Fibroblast of mammary gland (primary cell): ENCODE results near the gene GGPS1.
"Not testable (repeated sequence)": the region's sequence is repeated elsewhere in the genome, so short reads cannot be mapped to it uniquely, and the experiment has no call there.

ENCODE experiments used
- DNase-seq: peaks from one replicate; pipeline ENCODE4 v3.0.0-alpha.2; 2010; ENCODE audit warnings: low read depth
- H3K4me3 ChIP-seq: 2 replicates; pipeline ENCODE4 v1.5.1; 2011; ENCODE audit warnings: low read depth, mild to moderate bottlenecking, low read length, moderate library complexity; ENCODE audit not compliant: control insufficient read depth
- TF ChIP-seq, protein P1 (sequence below): conservative IDR thresholded peaks from 2 replicates; pipeline ENCODE4 v1.5.1; 2011; ENCODE audit warnings: low read depth, low read length, inconsistent platforms; ENCODE audit not compliant: control insufficient read depth, insufficient read depth

Gene GGPS1

DNA sequence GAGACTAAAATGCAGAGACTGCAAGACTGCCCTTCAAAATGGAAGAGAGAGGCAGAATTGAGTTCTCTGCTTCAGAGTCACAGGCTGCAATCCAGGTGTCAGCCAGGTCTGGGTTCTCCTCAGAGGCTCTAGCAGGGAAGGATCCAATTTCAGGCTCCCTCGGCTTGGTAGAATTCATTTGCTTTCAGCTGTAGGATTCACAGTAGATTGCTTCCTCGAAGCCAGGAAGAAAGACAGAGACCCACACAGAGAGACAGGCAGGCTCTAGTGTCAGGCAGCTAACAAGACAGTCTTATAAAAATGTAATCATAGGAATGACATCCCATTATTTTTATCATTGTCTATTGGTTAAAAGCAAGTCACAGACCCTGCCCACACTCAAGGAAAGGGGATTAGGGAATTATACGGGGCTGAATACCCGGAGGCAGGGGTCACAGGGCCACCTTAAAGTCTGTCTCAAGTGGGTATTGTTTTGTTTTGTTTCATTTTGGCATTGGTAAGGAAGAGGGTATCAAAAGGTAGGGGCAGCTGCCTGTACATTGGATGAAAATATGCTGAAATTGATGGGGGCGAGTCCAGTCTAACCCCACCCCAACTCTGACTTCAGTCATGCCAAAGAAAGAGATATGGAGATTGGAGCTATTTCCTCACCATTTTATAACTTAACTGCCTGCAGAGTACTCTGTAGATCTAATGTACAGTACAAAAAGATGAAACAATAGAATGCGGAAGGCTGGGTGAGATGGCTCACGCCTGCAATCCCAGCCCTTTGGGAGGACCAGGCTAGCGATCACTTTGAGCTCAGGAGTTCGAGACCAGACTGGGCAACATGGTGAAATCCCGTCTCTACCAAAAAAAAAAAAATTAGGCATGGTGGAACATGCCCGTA, 29.4 kb downstream of the GGPS1 start:
- no peak for DNase-seq
- TF ChIP-seq, protein P1, sequence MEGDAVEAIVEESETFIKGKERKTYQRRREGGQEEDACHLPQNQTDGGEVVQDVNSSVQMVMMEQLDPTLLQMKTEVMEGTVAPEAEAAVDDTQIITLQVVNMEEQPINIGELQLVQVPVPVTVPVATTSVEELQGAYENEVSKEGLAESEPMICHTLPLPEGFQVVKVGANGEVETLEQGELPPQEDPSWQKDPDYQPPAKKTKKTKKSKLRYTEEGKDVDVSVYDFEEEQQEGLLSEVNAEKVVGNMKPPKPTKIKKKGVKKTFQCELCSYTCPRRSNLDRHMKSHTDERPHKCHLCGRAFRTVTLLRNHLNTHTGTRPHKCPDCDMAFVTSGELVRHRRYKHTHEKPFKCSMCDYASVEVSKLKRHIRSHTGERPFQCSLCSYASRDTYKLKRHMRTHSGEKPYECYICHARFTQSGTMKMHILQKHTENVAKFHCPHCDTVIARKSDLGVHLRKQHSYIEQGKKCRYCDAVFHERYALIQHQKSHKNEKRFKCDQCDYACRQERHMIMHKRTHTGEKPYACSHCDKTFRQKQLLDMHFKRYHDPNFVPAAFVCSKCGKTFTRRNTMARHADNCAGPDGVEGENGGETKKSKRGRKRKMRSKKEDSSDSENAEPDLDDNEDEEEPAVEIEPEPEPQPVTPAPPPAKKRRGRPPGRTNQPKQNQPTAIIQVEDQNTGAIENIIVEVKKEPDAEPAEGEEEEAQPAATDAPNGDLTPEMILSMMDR, result no peak
- no peak overlapping the region for H3K4me3 ChIP-seq

DNA sequence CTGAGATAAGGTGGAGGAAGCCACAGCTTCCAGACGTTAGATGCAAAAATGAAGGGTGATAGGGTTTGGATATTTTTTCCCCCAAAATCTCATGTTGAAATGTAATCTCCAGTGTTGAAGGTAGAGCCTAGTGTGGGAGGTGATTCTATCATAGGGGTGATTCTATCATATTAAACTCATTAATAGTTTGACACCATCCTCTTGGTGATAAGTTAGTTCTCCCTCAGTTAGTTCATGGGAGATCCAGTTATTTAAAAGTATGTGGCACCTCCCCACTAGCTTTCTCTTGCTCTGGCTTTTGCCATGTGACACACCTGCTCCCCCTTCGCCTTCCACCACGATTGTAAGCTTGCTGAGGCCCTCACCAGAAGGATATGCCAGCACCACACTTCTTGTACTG, 30.5 kb downstream of the GGPS1 start:
- H3K4me3 ChIP-seq, result no peak overlapping the region
- no peak for DNase-seq
- TF ChIP-seq, protein P1, result no peak

DNA sequence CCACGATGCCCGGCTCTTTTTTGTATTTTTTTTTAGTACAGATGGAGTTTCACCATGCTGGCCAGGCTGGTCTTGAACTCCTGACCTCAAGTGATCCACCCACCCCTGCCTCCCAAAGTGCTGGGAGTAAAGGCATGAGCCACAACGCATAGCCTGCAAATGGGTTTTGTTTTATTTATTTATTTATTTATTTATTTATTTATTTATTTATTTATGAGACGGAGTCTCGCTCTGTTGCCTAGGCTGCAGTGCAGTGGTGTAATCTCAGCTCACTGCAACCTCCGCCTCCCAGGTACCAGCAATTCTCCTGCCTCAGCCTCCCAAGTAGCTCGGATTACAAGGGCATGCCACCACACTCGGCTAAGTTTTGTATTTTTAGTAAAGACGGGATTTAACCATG, 35.8 kb downstream of the GGPS1 start:
- DNase-seq, H3K4me3 ChIP-seq: not testable (repeated sequence)

DNA sequence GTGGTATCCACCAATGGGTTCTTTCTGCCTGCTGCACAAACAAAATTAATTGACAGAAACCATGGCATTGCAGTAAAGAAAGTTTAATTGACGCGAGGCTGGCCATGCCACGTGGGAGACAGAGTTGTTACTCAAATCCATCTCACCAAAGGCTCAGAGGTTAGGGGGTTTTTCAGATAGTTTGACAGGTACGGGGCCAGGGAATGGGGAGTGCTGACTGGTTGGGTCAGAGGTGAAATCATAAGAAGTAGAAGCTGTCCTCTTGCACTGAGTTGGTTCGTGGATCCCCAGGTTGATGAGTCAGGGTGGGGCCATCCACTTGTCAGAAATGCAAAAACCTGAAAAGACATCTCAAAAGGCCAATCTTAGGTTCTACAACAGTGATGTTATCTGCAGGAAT, 37.9 kb downstream of the GGPS1 start:
- no peak for DNase-seq
- no peak overlapping the region for H3K4me3 ChIP-seq
- TF ChIP-seq, protein P1, result no peak

DNA sequence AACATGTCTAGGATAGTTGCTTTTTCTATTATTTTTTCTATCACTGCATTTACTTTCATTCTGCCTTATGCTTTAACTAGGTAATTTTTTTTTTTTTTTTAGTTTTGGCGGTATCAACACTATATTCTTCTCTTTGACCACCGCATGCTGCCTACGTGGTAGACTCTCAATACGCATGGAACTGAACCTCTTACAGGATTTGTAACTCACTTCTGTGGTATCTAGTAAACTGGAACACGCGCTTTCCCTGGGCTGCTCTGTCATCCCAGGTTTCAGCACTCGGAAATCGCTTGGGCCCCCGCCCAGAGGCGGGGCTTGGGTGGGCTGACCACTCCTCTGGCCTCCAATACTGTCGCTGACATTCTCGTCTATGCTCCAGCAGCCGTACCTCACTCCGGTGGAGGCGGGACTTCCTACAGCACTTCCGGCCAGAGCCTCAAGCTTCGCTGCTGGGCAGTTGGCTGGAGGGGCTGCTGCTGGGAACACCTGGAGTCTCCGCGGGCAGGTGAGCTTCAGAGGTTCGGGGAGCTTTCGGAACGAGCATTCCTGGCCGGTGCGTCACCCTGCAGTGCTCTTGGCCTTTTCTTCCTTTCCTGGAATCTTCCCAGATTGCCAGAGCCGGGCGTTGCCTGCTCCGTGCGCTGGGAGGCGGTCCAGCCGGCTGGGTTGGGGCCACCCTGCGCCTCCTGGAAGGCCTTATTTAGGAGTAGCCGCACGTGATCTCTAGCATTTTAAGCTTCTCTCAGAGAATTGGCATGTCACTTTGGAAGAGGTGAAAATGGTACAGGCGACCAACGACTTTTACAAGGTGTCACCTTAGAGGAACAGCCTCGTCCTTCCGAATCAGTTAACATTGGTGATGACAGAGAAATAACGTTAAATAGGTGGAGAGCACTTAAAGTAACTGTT, 38.9 kb downstream of the GGPS1 start, which contains the start of gene TBCE:
TSS of gene TBCE (plus strand) at position 428 of the 909 bp plus-strand sequence. CDS start 12,623 bp downstream, outside the sequence.
- TF ChIP-seq, protein P1, result peak; percentile 11
- peak within 1 kb of the TSS; percentile 94 for H3K4me3 ChIP-seq
- peak; percentile 97 for DNase-seq

DNA sequence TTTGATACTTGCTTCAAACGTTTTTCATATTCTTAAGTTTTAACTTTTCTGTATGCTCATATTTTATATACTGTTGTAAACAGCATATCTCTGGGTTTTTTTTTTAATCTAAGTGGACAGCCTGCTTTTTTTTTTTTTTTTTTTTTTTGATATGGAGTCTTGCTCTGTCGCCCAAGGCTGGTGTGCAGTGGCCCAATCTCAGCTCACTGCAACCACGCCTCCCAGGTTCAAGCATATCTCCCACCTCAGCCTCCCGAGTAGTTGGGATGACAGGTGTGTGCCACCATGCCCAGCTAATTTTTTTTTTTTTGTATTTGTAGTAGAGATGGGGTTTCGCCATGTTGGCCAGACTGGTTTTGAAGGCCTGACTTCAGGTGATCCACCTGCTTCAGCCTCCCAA, 40.1 kb downstream of the GGPS1 start:
- DNase-seq, result no peak
- TF ChIP-seq, protein P1, result no peak
- H3K4me3 ChIP-seq, result peak overlapping the region; percentile 94

DNA sequence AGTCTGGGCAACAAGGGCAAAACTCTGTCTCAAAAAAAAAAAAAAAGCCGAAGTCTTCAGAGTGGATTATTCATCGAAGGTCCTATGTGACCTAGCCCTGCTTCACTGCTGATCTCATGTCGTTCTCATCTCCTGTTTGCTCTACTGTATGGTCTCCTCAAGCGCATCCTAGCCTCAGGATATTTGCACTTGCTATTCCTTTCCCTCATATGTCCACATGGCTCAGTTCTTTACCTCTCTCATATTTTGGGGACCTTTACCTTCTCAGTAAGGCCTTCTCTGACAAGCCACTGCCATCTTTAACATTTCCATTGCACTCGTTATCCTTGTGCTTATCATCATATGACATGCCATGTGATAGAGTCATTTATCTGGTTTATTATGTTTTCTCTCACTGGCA, 41.4 kb downstream of the GGPS1 start:
- H3K4me3 ChIP-seq, result no peak overlapping the region
- TF ChIP-seq, protein P1, result no peak
- no peak for DNase-seq
